IPS-18a (cell line): Measurements from ENCODE around the gene CYS1.
"Not testable (repeated sequence)": the region's sequence is repeated elsewhere in the genome, so short reads cannot be mapped to it uniquely, and the experiment has no call there.

Experiments
- H3K27ac ChIP-seq: one replicate; pipeline ENCODE4 v1.5.1; 2013; ENCODE audit warnings: low read length
- H3K27me3 ChIP-seq: one replicate; pipeline ENCODE4 v1.6.1; 2013; ENCODE audit warnings: mild to moderate bottlenecking, low read length; ENCODE audit not compliant: control insufficient read depth, insufficient read depth
- H3K36me3 ChIP-seq: one replicate; pipeline ENCODE4 v1.6.1; 2013; ENCODE audit warnings: low read depth, low read length; ENCODE audit not compliant: control insufficient read depth
- H3K4me1 ChIP-seq: one replicate; pipeline ENCODE4 v1.6.1; 2013; ENCODE audit warnings: low read depth, low read length; ENCODE audit not compliant: control insufficient read depth
- H3K4me3 ChIP-seq: one replicate; pipeline ENCODE4 v1.5.1; 2013; ENCODE audit warnings: low read length
- H3K9ac ChIP-seq: one replicate; pipeline ENCODE4 v1.6.1; 2013; ENCODE audit warnings: mild to moderate bottlenecking, low read length, moderate library complexity
- H3K9me3 ChIP-seq: one replicate; pipeline ENCODE4 v1.6.1; 2013; ENCODE audit warnings: low read depth, low read length; ENCODE audit not compliant: control insufficient read depth

The CYS1 gene

GRCh38 chr2:10034333-10035052 is 45.7 kb downstream of the CYS1 start:
- no peak overlapping the region for H3K4me3 ChIP-seq

GRCh38 chr2:10033251-10034006 is 46.8 kb downstream of the CYS1 start:
- no peak overlapping the region for H3K9ac ChIP-seq
- no peaks in the 10 kb centered on the region for H3K36me3 ChIP-seq
- H3K27me3 ChIP-seq, result no peaks in the 10 kb centered on the region
- peaks cover 11% of the 10 kb centered on the region for H3K4me1 ChIP-seq
- H3K9me3 ChIP-seq, result no peaks in the 10 kb centered on the region
- no peak overlapping the region for H3K4me3 ChIP-seq
- H3K27ac ChIP-seq, result no peak overlapping the region

More at GRCh38 chr2:10034333-10035052, 45.7 kb downstream of the CYS1 start:
- Histone ChIP-seq H3K4me1 (peaks cover 2% of the 10 kb centered on the region), H3K27ac (no peak overlapping the region), H3K9ac (no peak overlapping the region), H3K36me3 (no peaks in the 10 kb centered on the region), H3K27me3 (no peaks in the 10 kb centered on the region), H3K9me3 (no peaks in the 10 kb centered on the region)

- H3K36me3 ChIP-seq, result no peaks in the 10 kb centered on the region
- no peak overlapping the region for H3K9ac ChIP-seq
Measured at GRCh38 chr2:10032746-10033105, 47.5 kb downstream of the CYS1 start.

GRCh38 chr2:10031886-10032745 is 48.1 kb downstream of the CYS1 start:
- Histone ChIP-seq H3K9ac (no peak overlapping the region), H3K36me3 (no peaks in the 10 kb centered on the region), H3K27ac (no peak overlapping the region), H3K4me1 (peaks cover 13% of the 10 kb centered on the region), H3K27me3 (no peaks in the 10 kb centered on the region), H3K9me3 (no peaks in the 10 kb centered on the region), H3K4me3 (no peak overlapping the region)

More at GRCh38 chr2:10032746-10033105, 47.5 kb downstream of the CYS1 start:
- H3K27me3 ChIP-seq, result no peaks in the 10 kb centered on the region
- no peaks in the 10 kb centered on the region for H3K9me3 ChIP-seq
- H3K4me1 ChIP-seq, result peaks cover 13% of the 10 kb centered on the region
- no peak overlapping the region for H3K4me3 ChIP-seq
- no peak overlapping the region for H3K27ac ChIP-seq

GRCh38 chr2:10030798-10031197 is 49.4 kb downstream of the CYS1 start:
- not testable (repeated sequence) for H3K4me3 ChIP-seq, H3K36me3 ChIP-seq, H3K9me3 ChIP-seq, H3K27ac ChIP-seq, H3K9ac ChIP-seq, H3K27me3 ChIP-seq
- H3K4me1 ChIP-seq, result peaks cover 13% of the 10 kb centered on the region

GRCh38 chr2:10030311-10030736 is 49.9 kb downstream of the CYS1 start:
- Histone ChIP-seq H3K36me3 (no peaks in the 10 kb centered on the region), H3K27me3 (no peaks in the 10 kb centered on the region), H3K9ac (no peak overlapping the region), H3K4me3 (no peak overlapping the region), H3K4me1 (peaks cover 13% of the 10 kb centered on the region), H3K9me3 (no peaks in the 10 kb centered on the region), H3K27ac (no peak overlapping the region)

GRCh38 chr2:10029875-10030223 is 50.4 kb downstream of the CYS1 start:
- no peaks in the 10 kb centered on the region for H3K9me3 ChIP-seq
- H3K27me3 ChIP-seq, result no peaks in the 10 kb centered on the region
- H3K4me3 ChIP-seq, result no peak overlapping the region
- H3K9ac ChIP-seq, result no peak overlapping the region
- peaks cover 13% of the 10 kb centered on the region for H3K4me1 ChIP-seq
- H3K27ac ChIP-seq, result no peak overlapping the region
- H3K36me3 ChIP-seq, result no peaks in the 10 kb centered on the region

GRCh38 chr2:10028988-10029874 is 51.0 kb downstream of the CYS1 start:
- Histone ChIP-seq H3K9me3 (no peaks in the 10 kb centered on the region), H3K27me3 (no peaks in the 10 kb centered on the region), H3K4me3 (no peak overlapping the region), H3K9ac (no peak overlapping the region), H3K4me1 (peaks cover 13% of the 10 kb centered on the region), H3K36me3 (no peaks in the 10 kb centered on the region), H3K27ac (no peak overlapping the region)

GRCh38 chr2:10028407-10028987 is 51.7 kb downstream of the CYS1 start:
- H3K9ac ChIP-seq, result no peak overlapping the region

GRCh38 chr2:10027660-10028330 is 52.4 kb downstream of the CYS1 start:
- Histone ChIP-seq H3K9me3 (no peaks in the 10 kb centered on the region), H3K4me3 (no peak overlapping the region), H3K27ac (no peak overlapping the region), H3K9ac (no peak overlapping the region), H3K27me3 (no peaks in the 10 kb centered on the region), H3K4me1 (peaks cover 13% of the 10 kb centered on the region), H3K36me3 (no peaks in the 10 kb centered on the region)

More at GRCh38 chr2:10028407-10028987, 51.7 kb downstream of the CYS1 start:
- H3K27ac ChIP-seq, result no peak overlapping the region
- no peaks in the 10 kb centered on the region for H3K36me3 ChIP-seq
- no peaks in the 10 kb centered on the region for H3K9me3 ChIP-seq
- H3K4me1 ChIP-seq, result peaks cover 13% of the 10 kb centered on the region
- H3K4me3 ChIP-seq, result no peak overlapping the region
- no peaks in the 10 kb centered on the region for H3K27me3 ChIP-seq
